HG03066 (cell line): ENCODE results near the gene KIAA1958.

Source experiments
- ATAC-seq: cut with Tn5 transposase; IDR thresholded peaks from one replicate; pipeline ENCODE4 v1.9.1; 2021; ENCODE audit warnings: low read depth; ENCODE audit not compliant: unreplicated experiment

KIAA1958 gene

DNA sequence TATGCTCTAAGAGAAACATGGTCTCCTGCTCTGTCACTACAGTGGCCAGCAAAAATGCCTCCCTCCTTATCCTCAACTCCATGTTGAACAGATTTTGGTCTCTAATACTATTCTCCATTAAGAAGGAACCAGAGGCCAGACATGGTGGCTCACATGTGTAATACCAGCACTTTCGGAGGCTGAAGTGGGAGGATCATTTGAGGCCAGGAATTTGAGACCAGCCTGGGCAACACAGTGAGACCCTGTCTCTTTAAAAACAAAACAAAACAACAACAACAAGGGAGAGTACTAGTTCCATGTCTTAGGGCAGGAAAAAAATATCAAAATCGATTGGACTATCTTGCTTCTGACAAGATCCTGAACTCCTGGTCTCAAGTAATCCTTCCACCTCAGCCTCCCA, 216.7 kb downstream of the KIAA1958 start:
- no peak for ATAC-seq

DNA sequence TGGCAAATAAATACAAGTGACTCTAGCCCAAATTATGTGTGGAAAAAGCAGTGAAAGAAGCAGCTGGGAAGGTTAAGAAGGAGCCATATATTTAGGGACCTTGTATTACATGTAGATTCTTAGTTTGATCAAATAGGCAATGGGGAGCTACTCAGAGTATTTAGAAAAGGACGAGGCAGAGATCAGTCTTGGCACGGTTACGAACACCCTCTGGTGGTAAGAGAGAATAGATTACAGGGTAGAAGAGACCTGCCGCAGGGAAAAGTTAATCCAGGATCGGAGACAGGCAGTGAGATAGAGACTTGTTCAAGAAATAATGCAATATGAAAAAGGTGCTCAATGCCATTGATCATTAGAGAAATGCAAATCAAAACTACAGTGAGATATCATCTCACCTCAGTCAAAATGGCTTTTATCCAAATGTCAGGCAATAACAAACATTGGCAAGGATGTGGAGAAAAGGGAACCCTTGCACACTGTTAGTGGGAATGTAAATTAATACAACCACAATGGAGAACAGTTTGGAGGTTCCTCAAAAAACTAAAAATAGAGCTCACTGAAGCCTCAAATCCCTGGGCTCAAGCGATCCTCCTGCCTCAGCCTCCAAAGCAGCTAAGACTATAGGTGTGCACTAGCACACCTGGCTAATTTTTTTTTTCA, 219.3 kb downstream of the KIAA1958 start:
- no peak for ATAC-seq

DNA sequence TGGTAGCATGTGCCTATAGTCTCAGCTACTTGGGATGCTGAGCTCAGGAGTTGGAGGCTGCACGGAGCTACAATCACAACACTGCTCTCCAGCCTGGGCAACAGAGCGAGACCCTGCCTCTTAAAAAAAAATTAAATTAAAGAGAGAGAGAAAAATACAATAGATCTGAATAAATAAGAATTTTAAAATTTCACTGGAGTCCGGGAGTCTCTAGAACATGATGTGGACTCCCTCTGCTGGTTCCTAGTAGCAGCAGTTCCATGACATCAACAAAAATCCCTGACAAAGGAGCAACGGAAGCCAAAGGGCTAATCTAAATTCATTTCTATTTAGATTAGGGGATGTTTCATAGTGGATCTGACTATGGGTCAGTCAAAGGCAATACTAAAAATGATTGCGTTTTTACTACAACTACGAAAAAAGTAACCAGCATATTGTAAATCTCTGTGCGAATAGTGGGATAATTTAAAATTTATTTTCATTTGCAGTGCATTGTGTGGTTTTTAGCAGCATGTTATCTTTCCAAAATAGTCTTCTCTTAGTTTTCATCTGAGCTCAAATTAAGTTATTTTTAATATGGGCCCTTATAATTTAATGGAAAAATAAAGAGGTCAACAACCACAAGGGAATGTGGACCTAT, 224.5 kb downstream of the KIAA1958 start:
- no peak for ATAC-seq

DNA sequence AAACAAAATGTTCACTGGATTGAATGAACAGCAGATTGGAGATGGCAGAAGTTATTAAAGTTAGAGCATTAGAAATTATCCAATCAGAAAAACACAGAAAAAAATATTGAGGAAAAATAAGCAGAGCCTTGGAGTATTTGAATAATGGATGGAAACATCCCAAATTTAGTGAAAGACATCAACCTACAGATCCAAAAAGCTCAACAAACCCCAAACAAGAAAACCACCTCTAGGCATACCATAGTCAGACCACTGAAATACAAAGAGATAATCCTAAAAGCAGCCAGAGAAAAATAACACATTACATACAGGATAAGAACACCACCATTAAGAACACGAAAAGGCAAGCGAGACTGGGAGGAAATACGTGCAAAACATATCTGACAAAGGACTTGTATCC, 226.1 kb downstream of the KIAA1958 start:
- ATAC-seq = no peak

DNA sequence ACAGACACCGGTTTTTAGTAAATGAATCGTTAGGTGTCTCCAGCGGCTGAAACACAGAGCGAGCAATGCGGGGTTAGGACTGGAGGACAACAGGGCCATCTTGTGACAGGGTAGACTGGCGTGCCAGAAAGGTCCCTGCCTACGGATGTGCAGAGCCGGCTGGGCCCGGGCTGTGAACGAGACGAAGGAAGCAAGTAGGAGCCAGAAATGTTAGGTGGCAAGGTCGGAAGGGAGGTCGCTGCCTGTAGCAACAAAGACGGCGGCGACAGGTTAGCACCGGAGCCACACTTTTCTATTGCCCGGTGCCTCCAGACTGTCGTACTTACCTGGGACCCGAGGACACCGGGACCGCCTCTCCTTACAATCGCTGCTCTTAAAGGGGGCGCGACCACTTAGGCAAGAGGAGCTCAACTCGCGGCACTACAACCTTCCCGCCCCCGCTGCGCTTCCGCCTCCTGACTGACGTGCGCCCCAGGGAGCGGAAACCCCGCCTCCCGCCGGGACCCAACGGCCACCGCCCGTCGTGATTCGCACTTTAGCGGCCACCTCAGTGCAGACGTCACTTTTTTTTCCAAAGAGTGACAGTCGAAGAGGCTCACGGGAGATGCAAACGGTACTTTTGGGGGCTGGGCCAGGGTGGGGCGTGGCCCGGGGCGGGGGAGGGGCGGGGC, 231.2 kb downstream of the KIAA1958 start, which contains the start of gene INIP:
INIP (minus strand) TSS at position 457 of the 671 bp plus-strand sequence. CDS start 1,632 bp downstream, outside the sequence.
- peak; percentile 92 for ATAC-seq
